HAP-1 (cell line): ENCODE measurements around the gene MRPS31.
"Not testable (repeated sequence)": the region's sequence is repeated elsewhere in the genome, so short reads cannot be mapped to it uniquely, and the experiment has no call there.

Experiments used
- DNase-seq, 2 experiments: peaks; one replicate each; pipeline ENCODE4 v3.0.0-alpha.2; 2016 to 2020; ENCODE audit warnings: low spot score in 2 of 2
- H3K27me3 ChIP-seq: fragments of 250-450 bp; sonication (Bioruptor Pico); 2 replicates; pipeline ENCODE4 v1.5.1; 2020; ENCODE audit warnings: low read depth, mild to moderate bottlenecking, moderate library complexity
- H3K36me3 ChIP-seq: fragments of 250-450 bp; sonication (Bioruptor Pico); replicated peaks from 2 replicates; pipeline ENCODE4 v1.5.1; 2020; ENCODE audit warnings: mild to moderate bottlenecking
- H3K4me1 ChIP-seq: fragments of 250-450 bp; sonication (Bioruptor Pico); 2 replicates; pipeline ENCODE4 v1.5.1; 2020; ENCODE audit warnings: mild to moderate bottlenecking
- H3K4me3 ChIP-seq: fragments of 250-450 bp; sonication (Bioruptor Pico); 2 replicates; pipeline ENCODE4 v1.5.1; 2020; ENCODE audit warnings: mild to moderate bottlenecking, moderate library complexity
- H3K9me3 ChIP-seq: fragments of 250-450 bp; sonication (Bioruptor Pico); 2 replicates; pipeline ENCODE4 v1.5.1; 2020; ENCODE audit warnings: mild to moderate bottlenecking, moderate library complexity
- in situ Hi-C: fragments of 300-500 bp; cut with MboI; formaldehyde crosslinking; loops from 3 replicates; pipeline ENCODE4 v1.14.3; 2020; ENCODE audit warnings: low sequenced_read_pairs, inconsistent platforms, mixed read lengths

Gene MRPS31

DNA sequence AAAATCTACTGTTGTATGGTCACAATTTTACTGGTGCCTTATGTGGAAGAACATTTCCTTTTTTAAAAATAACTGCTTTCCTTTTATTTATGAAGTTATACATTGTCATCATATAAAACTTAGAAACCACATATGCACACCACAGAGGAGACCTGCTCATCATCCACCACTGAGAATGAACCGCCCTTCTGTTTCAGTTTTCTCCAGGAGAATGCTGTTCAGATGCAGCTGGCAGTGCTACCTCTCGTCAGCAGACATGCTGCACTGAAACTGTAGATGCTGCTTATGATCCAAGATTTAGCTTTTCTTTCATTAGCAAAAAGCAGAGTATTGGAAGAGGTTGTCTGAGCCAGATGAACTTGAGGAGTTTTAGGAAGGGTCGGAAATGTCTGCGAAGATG is 28.5 kb upstream of the MRPS31 start:
- Histone ChIP-seq H3K36me3 (peaks cover 35% of the 10 kb centered on the region), H3K27me3 (no peaks in the 10 kb centered on the region), H3K4me3 (no peak overlapping the region), H3K4me1 (no peaks in the 10 kb centered on the region), H3K9me3 (no peaks in the 10 kb centered on the region)
- no peak for DNase-seq
- in situ Hi-C loops = no loop called here

GRCh38 chr13:40798380-40798779 is 27.4 kb upstream of the MRPS31 start:
- DNase-seq = no peak
- in situ Hi-C loops = no loop called here
- peaks cover 40% of the 10 kb centered on the region for H3K36me3 ChIP-seq
- no peaks in the 10 kb centered on the region for H3K9me3 ChIP-seq
- H3K4me1 ChIP-seq = no peaks in the 10 kb centered on the region
- no peak overlapping the region for H3K4me3 ChIP-seq
- no peaks in the 10 kb centered on the region for H3K27me3 ChIP-seq

GRCh38 chr13:40796649-40797048 is 25.7 kb upstream of the MRPS31 start:
- Histone ChIP-seq H3K4me3 (no peak overlapping the region), H3K36me3 (peaks cover 38% of the 10 kb centered on the region), H3K4me1 (no peaks in the 10 kb centered on the region), H3K9me3 (no peaks in the 10 kb centered on the region), H3K27me3 (no peaks in the 10 kb centered on the region)
- DNase-seq = no peak
- in situ Hi-C loops = no loop called here

- DNase-seq = no peak
- in situ Hi-C loops = no loop called here
- H3K9me3 ChIP-seq = no peaks in the 10 kb centered on the region
Observed at GRCh38 chr13:40794414-40795368, 23.7 kb upstream of the MRPS31 start.

DNA sequence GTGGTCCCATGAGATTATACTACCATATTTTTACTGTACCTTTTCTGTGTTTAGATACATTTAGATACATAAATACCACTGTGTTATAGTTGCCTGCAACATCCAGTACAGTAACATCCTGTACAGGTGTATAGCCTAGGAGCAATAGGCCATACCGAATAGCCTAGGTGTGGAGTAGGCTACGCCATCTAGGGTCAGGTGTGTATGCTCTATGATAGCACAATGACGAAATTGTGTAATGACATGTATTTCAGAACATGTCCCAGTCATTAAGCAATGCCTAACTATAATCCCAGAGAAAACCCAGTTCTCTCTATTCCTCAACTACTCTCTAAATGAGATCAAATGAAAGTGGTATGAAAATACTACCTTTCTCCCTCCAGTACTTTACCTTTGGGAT is 22.3 kb upstream of the MRPS31 start:
- Histone ChIP-seq H3K4me3 (no peak overlapping the region), H3K4me1 (no peaks in the 10 kb centered on the region), H3K9me3 (no peaks in the 10 kb centered on the region), H3K27me3 (no peaks in the 10 kb centered on the region), H3K36me3 (peaks cover 17% of the 10 kb centered on the region)
- no peak for DNase-seq
- in situ Hi-C loops = no loop called here

More at GRCh38 chr13:40794414-40795368, 23.7 kb upstream of the MRPS31 start:
- no peaks in the 10 kb centered on the region for H3K4me1 ChIP-seq
- peaks cover 23% of the 10 kb centered on the region for H3K36me3 ChIP-seq
- no peak overlapping the region for H3K4me3 ChIP-seq
- no peaks in the 10 kb centered on the region for H3K27me3 ChIP-seq

DNA sequence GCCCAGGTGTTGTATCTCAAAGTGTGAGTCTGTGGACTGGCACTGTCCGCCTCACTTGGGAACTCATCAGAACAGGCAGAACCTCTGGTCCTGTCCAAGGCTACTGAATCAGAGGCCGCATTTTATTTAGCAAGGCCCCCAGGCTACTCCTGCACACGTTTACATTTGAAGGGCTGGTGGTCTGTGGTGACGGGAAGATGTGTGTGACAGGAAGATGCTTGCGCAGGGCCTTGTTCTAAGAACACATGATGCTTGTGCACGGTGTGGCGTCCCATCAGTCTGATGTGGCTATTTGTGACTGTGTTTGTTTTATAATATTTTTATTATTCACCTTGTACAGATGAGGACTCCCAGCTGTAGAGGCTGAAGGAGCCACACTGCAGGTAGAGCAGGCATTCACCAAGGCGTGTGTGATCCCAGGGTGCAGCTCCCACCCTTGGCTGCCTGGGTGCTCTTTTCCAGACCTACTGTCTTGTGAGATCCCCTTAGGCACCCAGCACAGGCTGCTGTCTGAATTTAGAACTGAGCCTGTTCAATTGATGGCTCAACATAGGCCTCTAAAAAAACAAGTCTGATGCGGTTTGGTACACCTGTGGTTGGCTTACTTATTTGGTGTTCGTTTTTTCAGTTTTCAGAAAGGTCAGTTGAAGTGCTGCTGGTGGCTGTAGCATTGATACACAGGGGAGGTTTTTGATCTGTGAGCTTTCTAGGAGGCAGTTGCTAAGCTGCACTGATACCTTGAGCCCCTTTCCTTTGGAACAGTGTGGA is 21.5 kb upstream of the MRPS31 start:
- H3K36me3 ChIP-seq = peaks cover 14% of the 10 kb centered on the region
- in situ Hi-C loops = no loop called here
- H3K4me1 ChIP-seq = no peaks in the 10 kb centered on the region
- H3K4me3 ChIP-seq = no peak overlapping the region
- no peak for DNase-seq
- no peaks in the 10 kb centered on the region for H3K27me3 ChIP-seq
- no peaks in the 10 kb centered on the region for H3K9me3 ChIP-seq

- Histone ChIP-seq H3K9me3 (no peaks in the 10 kb centered on the region), H3K4me3 (peak overlapping the region; percentile 45), H3K36me3 (peaks cover 12% of the 10 kb centered on the region), H3K4me1 (no peaks in the 10 kb centered on the region), H3K27me3 (no peaks in the 10 kb centered on the region)
- DNase-seq = no peak
- in situ Hi-C loops = no loop called here
Observed at GRCh38 chr13:40790154-40790616, 19.2 kb upstream of the MRPS31 start.

GRCh38 chr13:40789275-40790153 is 18.5 kb upstream of the MRPS31 start, which contains the start of gene SLC25A15:
SLC25A15 (plus strand) TSS chr13:40789611; CDS start chr13:40793227, 3,616 bp downstream.
- peak within 1 kb of the TSS; percentile 45 for H3K4me3 ChIP-seq
- peaks cover 9% of the 10 kb centered on the region for H3K36me3 ChIP-seq
- H3K27me3 ChIP-seq = no peaks in the 10 kb centered on the region
- DNase-seq = peak; percentile 74 to 89
- in situ Hi-C loops = no loop called here
- H3K9me3 ChIP-seq = no peaks in the 10 kb centered on the region
- H3K4me1 ChIP-seq = no peaks in the 10 kb centered on the region

GRCh38 chr13:40788540-40789274 is 17.7 kb upstream of the MRPS31 start:
- H3K4me3 ChIP-seq = peak overlapping the region; percentile 45
- H3K27me3 ChIP-seq, H3K4me1 ChIP-seq, H3K36me3 ChIP-seq, DNase-seq, in situ Hi-C loops, H3K9me3 ChIP-seq: not testable (repeated sequence)

- no peaks in the 10 kb centered on the region for H3K4me1 ChIP-seq
- no peaks in the 10 kb centered on the region for H3K36me3 ChIP-seq
- DNase-seq = no peak
- in situ Hi-C loops = no loop called here
- no peak overlapping the region for H3K4me3 ChIP-seq
- H3K27me3 ChIP-seq = no peaks in the 10 kb centered on the region
- no peaks in the 10 kb centered on the region for H3K9me3 ChIP-seq
Observed at GRCh38 chr13:40787062-40787461, 16.1 kb upstream of the MRPS31 start.

GRCh38 chr13:40786568-40786996 is 15.6 kb upstream of the MRPS31 start:
- in situ Hi-C loops = no loop called here
- no peaks in the 10 kb centered on the region for H3K27me3 ChIP-seq
- H3K4me1 ChIP-seq = no peaks in the 10 kb centered on the region
- H3K9me3 ChIP-seq = no peaks in the 10 kb centered on the region
- DNase-seq = no peak
- H3K36me3 ChIP-seq = no peaks in the 10 kb centered on the region
- no peak overlapping the region for H3K4me3 ChIP-seq

GRCh38 chr13:40784540-40784939 is 13.6 kb upstream of the MRPS31 start:
- no peaks in the 10 kb centered on the region for H3K36me3 ChIP-seq
- H3K9me3 ChIP-seq = no peaks in the 10 kb centered on the region
- no peak overlapping the region for H3K4me3 ChIP-seq
- H3K27me3 ChIP-seq = no peaks in the 10 kb centered on the region
- H3K4me1 ChIP-seq = no peaks in the 10 kb centered on the region
- no peak for DNase-seq
- in situ Hi-C loops = no loop called here

- H3K9me3 ChIP-seq, H3K4me1 ChIP-seq, in situ Hi-C loops: not testable (repeated sequence)
Observed at GRCh38 chr13:40782971-40783370, 12.0 kb upstream of the MRPS31 start.

More at GRCh38 chr13:40782971-40783370, 12.0 kb upstream of the MRPS31 start:
- DNase-seq, H3K27me3 ChIP-seq, H3K36me3 ChIP-seq, H3K4me3 ChIP-seq: not testable (repeated sequence)
